GM06990 (cell line): ENCODE results near the gene CCT7.

Experiments used
- DNase-seq: peaks from one replicate; pipeline ENCODE4 v3.0.0-alpha.2; 2011; ENCODE audit not compliant: insufficient read length; ENCODE audit errors: extremely low read depth
- H3K27me3 ChIP-seq: replicated peaks from 2 replicates; pipeline ENCODE4 v1.6.0; 2011; ENCODE audit warnings: low read length; ENCODE audit not compliant: control insufficient read depth, insufficient read depth
- H3K36me3 ChIP-seq: 2 replicates; pipeline ENCODE4 v1.5.1; 2011; ENCODE audit warnings: low read length; ENCODE audit not compliant: control insufficient read depth, insufficient read depth
- H3K4me3 ChIP-seq: replicated peaks from 2 replicates; pipeline ENCODE4 v1.5.1; 2011; ENCODE audit warnings: low read depth, mild to moderate bottlenecking, control low read depth, low read length
- TF ChIP-seq, protein P1 (sequence below): IDR thresholded peaks from 2 replicates; pipeline ENCODE4 v1.5.1; 2011; ENCODE audit warnings: low read length, control low read depth, mild to moderate bottlenecking, inconsistent platforms; ENCODE audit not compliant: insufficient read depth, poor library complexity, severe bottlenecking

Gene CCT7

DNA sequence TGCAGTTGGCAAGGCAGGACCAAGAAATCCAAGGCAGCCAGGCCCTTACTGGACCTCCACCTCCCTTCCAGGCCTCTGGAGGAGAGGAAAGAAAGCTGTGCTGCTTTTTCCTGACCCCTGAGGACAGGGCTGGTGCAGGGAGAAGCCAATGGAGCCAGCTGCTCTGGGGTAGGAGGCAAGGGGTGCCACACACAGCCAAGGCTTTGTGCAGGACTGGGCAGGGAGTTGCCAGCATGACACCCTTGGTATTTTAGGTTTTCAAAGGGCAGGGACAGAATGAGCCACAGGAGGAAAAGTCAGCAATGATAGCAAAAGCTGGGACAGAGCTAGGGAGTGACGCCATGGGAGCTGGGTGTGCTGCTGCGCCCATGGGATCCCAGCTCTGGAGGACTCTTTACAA, 22.9 kb downstream of the CCT7 start:
- Histone ChIP-seq H3K36me3 (peaks cover 32% of the 10 kb centered on the region), H3K27me3 (no peaks in the 10 kb centered on the region), H3K4me3 (no peak overlapping the region)
- no peak for DNase-seq
- TF ChIP-seq, protein P1, sequence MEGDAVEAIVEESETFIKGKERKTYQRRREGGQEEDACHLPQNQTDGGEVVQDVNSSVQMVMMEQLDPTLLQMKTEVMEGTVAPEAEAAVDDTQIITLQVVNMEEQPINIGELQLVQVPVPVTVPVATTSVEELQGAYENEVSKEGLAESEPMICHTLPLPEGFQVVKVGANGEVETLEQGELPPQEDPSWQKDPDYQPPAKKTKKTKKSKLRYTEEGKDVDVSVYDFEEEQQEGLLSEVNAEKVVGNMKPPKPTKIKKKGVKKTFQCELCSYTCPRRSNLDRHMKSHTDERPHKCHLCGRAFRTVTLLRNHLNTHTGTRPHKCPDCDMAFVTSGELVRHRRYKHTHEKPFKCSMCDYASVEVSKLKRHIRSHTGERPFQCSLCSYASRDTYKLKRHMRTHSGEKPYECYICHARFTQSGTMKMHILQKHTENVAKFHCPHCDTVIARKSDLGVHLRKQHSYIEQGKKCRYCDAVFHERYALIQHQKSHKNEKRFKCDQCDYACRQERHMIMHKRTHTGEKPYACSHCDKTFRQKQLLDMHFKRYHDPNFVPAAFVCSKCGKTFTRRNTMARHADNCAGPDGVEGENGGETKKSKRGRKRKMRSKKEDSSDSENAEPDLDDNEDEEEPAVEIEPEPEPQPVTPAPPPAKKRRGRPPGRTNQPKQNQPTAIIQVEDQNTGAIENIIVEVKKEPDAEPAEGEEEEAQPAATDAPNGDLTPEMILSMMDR: no peak

DNA sequence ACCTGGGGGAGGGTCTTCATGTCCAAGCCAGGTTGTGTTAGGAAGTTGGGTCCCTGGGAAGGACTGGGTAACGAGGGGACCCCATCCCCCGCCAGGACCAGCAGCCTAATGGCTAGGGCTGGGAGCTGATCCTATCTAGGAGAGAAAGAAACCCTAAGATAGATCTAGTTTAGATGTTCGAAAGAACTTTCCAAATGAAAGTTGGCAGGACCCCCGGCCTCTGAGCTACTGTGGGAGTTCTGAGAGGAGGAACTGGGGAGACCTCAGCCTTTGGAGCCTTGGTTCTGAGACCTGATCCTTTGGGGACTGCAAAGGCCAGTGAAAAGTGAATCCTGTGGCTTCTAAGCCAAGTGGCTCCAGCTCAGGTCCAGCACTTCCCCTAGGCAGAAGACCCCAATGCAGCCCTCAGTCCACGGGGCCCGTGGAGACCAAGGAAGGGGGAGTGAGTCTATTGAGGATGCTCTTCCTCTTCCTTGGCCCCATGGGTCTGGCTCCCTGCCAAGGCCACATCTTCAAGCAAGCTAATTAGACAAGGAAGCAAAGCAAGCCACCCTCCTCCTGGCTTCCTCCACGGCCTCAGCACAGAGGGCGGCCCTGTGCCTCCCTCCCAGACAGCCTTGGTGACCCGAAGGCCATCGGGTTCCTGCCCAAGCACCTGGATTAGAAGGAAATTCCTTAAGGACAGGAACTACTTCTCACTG, 23.5 kb downstream of the CCT7 start:
- TF ChIP-seq, protein P1: no peak
- Histone ChIP-seq H3K27me3 (no peaks in the 10 kb centered on the region), H3K36me3 (peaks cover 31% of the 10 kb centered on the region), H3K4me3 (no peak overlapping the region)
- no peak for DNase-seq

DNA sequence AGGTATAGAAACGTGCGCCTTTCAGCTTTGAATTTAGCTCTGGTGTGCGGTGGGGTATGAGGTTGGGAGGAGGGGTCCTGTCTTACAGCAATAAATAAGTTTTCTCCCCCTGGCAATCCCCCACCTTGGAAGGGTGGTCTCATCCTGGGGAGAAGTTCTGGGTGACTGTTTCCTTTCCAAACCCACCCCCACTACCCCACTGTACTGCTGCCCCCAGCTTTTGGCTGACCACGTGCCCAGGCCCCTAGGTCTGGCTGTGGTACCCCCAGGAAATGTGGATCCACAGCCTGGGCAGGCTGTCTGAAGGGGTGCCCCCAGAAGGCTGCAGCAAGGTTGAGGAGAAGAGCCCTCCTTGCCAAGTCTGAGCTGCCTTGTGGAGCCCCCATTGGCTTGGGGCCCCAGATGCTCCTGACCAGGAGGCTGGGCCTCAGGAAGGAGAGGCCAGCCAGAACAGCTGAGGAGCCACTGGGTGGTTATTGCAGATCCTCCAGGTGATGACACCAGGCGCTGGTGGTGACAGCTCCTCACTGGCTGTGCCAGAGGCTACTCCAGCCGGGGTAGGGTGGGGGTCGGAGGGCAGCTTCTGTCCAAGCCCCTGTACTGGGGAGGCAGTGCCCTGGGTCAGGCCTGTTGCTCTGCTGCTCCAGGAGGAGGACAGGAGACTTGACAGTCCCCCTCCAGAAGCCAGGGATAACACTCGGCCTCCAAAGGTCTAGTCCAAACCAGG, 24.2 kb downstream of the CCT7 start:
- DNase-seq: no peak
- Histone ChIP-seq H3K36me3 (peaks cover 30% of the 10 kb centered on the region), H3K27me3 (no peaks in the 10 kb centered on the region), H3K4me3 (no peak overlapping the region)
- TF ChIP-seq, protein P1: no peak

DNA sequence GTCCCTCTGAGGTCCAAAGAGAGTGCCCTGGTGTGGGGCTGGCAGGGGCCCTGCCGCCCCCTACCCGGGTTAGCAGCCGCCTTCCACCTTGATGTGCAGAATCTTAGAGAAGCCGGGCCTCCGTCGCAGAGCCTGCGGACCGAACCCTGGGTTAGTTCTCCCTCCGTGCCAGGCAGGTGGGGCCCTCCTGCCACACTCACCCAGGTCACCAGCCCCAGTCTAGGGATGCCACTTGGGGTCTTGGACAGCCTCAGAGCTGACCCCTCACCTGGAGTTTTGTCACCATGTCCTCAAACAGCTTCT, 24.8 kb downstream of the CCT7 start:
- DNase-seq: no peak
- TF ChIP-seq, protein P1: no peak
- Histone ChIP-seq H3K4me3 (no peak overlapping the region), H3K27me3 (no peaks in the 10 kb centered on the region), H3K36me3 (peaks cover 32% of the 10 kb centered on the region)

DNA sequence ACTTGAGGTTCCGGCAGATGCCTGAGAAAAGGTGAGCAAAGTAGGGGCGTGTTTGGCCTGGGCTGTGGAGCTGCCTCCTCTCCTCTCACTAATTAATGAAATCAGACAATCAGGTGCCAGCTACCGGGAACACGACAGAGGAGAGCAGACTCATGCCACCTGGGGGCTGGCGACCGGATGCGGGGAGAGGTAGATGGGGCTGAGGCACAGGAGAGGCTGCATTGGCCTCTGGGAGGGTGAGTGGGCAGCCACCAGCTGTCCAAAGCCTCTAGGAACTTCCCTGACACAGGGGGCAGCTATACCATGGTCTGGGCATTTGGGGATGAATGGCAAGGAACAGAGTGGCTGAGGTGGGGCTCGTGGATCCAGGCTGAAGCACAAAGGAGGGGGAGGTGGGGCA, 25.2 kb downstream of the CCT7 start:
- TF ChIP-seq, protein P1: no peak
- Histone ChIP-seq H3K36me3 (peaks cover 33% of the 10 kb centered on the region), H3K27me3 (no peaks in the 10 kb centered on the region), H3K4me3 (no peak overlapping the region)
- DNase-seq: no peak
